Keratinocyte (primary cell): Measurements from ENCODE around the gene CTTNBP2NL. TPM values are rescaled to one million over a fixed set of nuclear protein-coding genes. Genes with fewer than 3 reads are reported as not detected.

ENCODE experiments used
- DNase-seq: peaks from one replicate; pipeline ENCODE4 v3.0.0-alpha.2; 2011; ENCODE audit warnings: low read depth, missing footprints, low spot score
- FAIRE-seq: peaks from 2 replicates; lab custom pipeline; 2011; peaks lifted over from hg19 to GRCh38; lab: Jason Lieb, UNC
- H2AFZ ChIP-seq: 2 replicates; pipeline ENCODE4 v1.6.0; 2012; ENCODE audit warnings: low read length, control low read depth, inconsistent platforms; ENCODE audit not compliant: control insufficient read depth
- H3K27ac ChIP-seq: 2 replicates; pipeline ENCODE4 v1.5.1; 2011; ENCODE audit warnings: low read length; ENCODE audit not compliant: control insufficient read depth, insufficient read depth
- H3K27me3 ChIP-seq: 3 replicates; pipeline ENCODE4 v1.6.0; 2011; ENCODE audit warnings: low read length; ENCODE audit not compliant: control insufficient read depth, insufficient read depth; ENCODE audit errors: extremely low read depth
- H3K36me3 ChIP-seq, 2 experiments: 2 replicates in 1 of 2; 3 replicates in 1 of 2; pipeline ENCODE4 v1.5.1; 2011; ENCODE audit warnings: low read length in 2 of 2, mild to moderate bottlenecking in 1 of 2; ENCODE audit not compliant: control insufficient read depth in 2 of 2, insufficient read depth in 2 of 2; ENCODE audit errors: extremely low read depth in 1 of 2
- H3K4me1 ChIP-seq: 3 replicates; pipeline ENCODE4 v1.5.1; 2011; ENCODE audit warnings: low read length; ENCODE audit not compliant: control insufficient read depth, insufficient read depth; ENCODE audit errors: extremely low read depth
- H3K4me2 ChIP-seq: 3 replicates; pipeline ENCODE4 v1.6.0; 2011; ENCODE audit warnings: low read depth, low read length; ENCODE audit not compliant: control insufficient read depth, insufficient read depth; ENCODE audit errors: extremely low read depth
- H3K4me3 ChIP-seq, 3 experiments: fragments of 200-600 bp in 1 of 3; sonication (generic) in 1 of 3; 2 replicates in 2 of 3; 3 replicates in 1 of 3; pipeline ENCODE4 v1.5.1; 2011 to 2016; ENCODE audit warnings: low read length in 3 of 3, mild to moderate bottlenecking in 3 of 3, control low read depth in 2 of 3, inconsistent platforms in 1 of 3, low read depth in 1 of 3, mixed read lengths in 1 of 3, mixed run types in 1 of 3, moderate library complexity in 1 of 3; ENCODE audit not compliant: control insufficient read depth in 2 of 3, insufficient read depth in 2 of 3; ENCODE audit errors: extremely low read depth in 1 of 3
- H3K79me2 ChIP-seq: 2 replicates; pipeline ENCODE4 v1.6.0; 2012; ENCODE audit warnings: low read length; ENCODE audit not compliant: control insufficient read depth, insufficient read depth
- H3K9ac ChIP-seq: 3 replicates; pipeline ENCODE4 v1.6.0; 2011; ENCODE audit warnings: low read length; ENCODE audit not compliant: control insufficient read depth, insufficient read depth; ENCODE audit errors: extremely low read depth
- H3K9me1 ChIP-seq: 3 replicates; pipeline ENCODE4 v1.6.0; 2011; ENCODE audit warnings: low read length; ENCODE audit not compliant: control insufficient read depth, insufficient read depth; ENCODE audit errors: extremely low read depth
- H3K9me3 ChIP-seq: 2 replicates; pipeline ENCODE4 v1.5.1; 2012; ENCODE audit warnings: low read depth, low read length; ENCODE audit not compliant: control insufficient read depth
- H4K20me1 ChIP-seq: 3 replicates; pipeline ENCODE4 v1.6.0; 2011; ENCODE audit warnings: low read length; ENCODE audit not compliant: control insufficient read depth, insufficient read depth; ENCODE audit errors: extremely low read depth
- EZH2 ChIP-seq: IDR thresholded peaks from one replicate; pipeline ENCODE4 v1.6.1; 2012; ENCODE audit warnings: inconsistent platforms, mild to moderate bottlenecking, low read length, moderate library complexity
- dilution Hi-C: fragments of 300-500 bp; cut with MboI; formaldehyde crosslinking; loops from one replicate; pipeline ENCODE4 v1.7.0; 2020; ENCODE audit warnings: low sequenced_read_pairs; ENCODE audit not compliant: extremely low pct_ligation_motif_present
- polyA plus RNA-seq, 5 experiments: library from polyadenylated mRNA; depleted of rRNA in 3 of 5; stranded (reverse) in 3 of 5; stranded (forward) in 1 of 5; unstranded in 1 of 5; fragments of >200 nt; gene quantifications; 1 replicate in 1 of 5; 2 replicates in 3 of 5; 3 replicates in 1 of 5; pipeline versions ENCODE4 v1.2.1 to v1.2.3, GENCODE V29; 2011 to 2012; ENCODE audit warnings: missing spikeins in 2 of 5, low read depth in 1 of 5, low replicate concordance in 1 of 5
- TF ChIP-seq, protein P1 (sequence below), 3 experiments: IDR thresholded peaks in 1 of 3; conservative IDR thresholded peaks in 1 of 3; optimal IDR thresholded peaks in 1 of 3; 2 replicates in 2 of 3; 3 replicates in 1 of 3; pipeline versions ENCODE3 to v1.5.1; 2011; ENCODE audit warnings: low read length in 3 of 3, mild to moderate bottlenecking in 3 of 3, moderate library complexity in 2 of 3, control low read depth in 1 of 3, inconsistent platforms in 1 of 3; ENCODE audit not compliant: insufficient read depth in 2 of 3; ENCODE audit errors: extremely low read depth in 1 of 3

Gene CTTNBP2NL
- polyA plus RNA-seq, 1 donor (not counting 4 experiments of a cell fraction or from before 2014, with no cell fraction given), result 19.1 TPM

DNA sequence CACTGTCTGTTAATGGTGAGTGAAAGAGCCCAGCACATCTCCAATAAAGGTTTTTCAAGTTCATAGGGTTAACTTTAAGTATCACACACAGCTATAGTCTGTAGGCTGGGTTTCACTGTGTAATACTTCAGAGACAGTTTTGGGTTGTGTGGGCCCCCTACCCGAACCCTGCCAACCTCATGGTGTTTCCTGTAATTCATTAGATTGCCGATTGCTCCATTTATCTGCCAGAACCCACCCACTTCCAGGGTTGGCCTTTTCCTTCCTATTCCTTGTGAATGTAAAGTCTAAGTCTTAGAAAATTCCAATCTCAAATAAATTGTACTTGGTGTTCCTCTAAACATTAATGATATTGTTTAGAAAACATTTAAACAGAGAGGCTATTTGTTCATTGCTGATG is 43.6 kb downstream of the CTTNBP2NL start:
- TF ChIP-seq, protein P1, sequence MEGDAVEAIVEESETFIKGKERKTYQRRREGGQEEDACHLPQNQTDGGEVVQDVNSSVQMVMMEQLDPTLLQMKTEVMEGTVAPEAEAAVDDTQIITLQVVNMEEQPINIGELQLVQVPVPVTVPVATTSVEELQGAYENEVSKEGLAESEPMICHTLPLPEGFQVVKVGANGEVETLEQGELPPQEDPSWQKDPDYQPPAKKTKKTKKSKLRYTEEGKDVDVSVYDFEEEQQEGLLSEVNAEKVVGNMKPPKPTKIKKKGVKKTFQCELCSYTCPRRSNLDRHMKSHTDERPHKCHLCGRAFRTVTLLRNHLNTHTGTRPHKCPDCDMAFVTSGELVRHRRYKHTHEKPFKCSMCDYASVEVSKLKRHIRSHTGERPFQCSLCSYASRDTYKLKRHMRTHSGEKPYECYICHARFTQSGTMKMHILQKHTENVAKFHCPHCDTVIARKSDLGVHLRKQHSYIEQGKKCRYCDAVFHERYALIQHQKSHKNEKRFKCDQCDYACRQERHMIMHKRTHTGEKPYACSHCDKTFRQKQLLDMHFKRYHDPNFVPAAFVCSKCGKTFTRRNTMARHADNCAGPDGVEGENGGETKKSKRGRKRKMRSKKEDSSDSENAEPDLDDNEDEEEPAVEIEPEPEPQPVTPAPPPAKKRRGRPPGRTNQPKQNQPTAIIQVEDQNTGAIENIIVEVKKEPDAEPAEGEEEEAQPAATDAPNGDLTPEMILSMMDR (optimal IDR thresholded peaks at IDR 0.05 in 1 of 3, IDR thresholded peaks at IDR 0.05 in 1 of 3, conservative IDR thresholded peaks at IDR 0.05 in 1 of 3; ENCODE audit: extremely low read depth in 1 of 3, insufficient read depth in 2 of 3, low read length in 3 of 3), result no peak
- no peaks in the 10 kb centered on the region for H4K20me1 ChIP-seq
- H3K4me2 ChIP-seq, result no peak overlapping the region
- dilution Hi-C loops, result no loop called here
- no peak overlapping the region for H3K4me3 ChIP-seq
- H3K79me2 ChIP-seq, result peaks cover 55% of the 10 kb centered on the region
- no peak for DNase-seq
- H3K9me1 ChIP-seq, result no peaks in the 10 kb centered on the region
- peaks cover 2 to 4% of the 10 kb centered on the region in 2 experiments for H3K36me3 ChIP-seq
- H3K4me1 ChIP-seq, result peaks cover 8% of the 10 kb centered on the region
- H3K27me3 ChIP-seq, result no peaks in the 10 kb centered on the region
- no peaks in the 10 kb centered on the region for H3K9me3 ChIP-seq
- H2AFZ ChIP-seq, result no peak overlapping the region
- H3K9ac ChIP-seq, result no peak overlapping the region
- no peak for FAIRE-seq
- no peak overlapping the region for H3K27ac ChIP-seq

DNA sequence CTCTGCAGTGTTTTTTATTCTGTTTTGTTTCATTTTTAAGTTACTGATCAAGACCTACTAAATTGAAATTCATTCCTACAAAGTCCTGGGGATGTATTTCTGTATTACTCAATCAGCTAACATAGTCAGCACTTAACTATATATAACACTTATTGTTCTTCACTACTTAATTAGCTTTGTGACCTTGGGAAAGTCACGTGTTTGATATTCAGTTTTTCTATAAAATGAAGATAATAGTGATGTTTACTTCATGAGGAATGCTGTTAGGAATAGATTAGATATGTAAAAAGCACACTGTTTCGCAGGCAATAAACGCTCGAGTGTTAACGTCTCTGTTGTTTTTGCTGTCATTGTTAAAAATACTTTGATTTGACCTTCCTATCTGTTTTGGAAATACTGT is 44.6 kb downstream of the CTTNBP2NL start:
- H3K4me2 ChIP-seq, result no peak overlapping the region
- no peak overlapping the region for H3K27ac ChIP-seq
- dilution Hi-C loops, result no loop called here
- peaks cover 12% of the 10 kb centered on the region for H3K4me1 ChIP-seq
- no peaks in the 10 kb centered on the region for H3K27me3 ChIP-seq
- DNase-seq (no peak), FAIRE-seq (no peak)
- no peak overlapping the region for H3K4me3 ChIP-seq
- peaks cover 54% of the 10 kb centered on the region for H3K79me2 ChIP-seq
- H3K36me3 ChIP-seq, result peaks cover 4 to 7% of the 10 kb centered on the region in 2 experiments
- H3K9ac ChIP-seq, result no peak overlapping the region
- H3K9me3 ChIP-seq, result no peaks in the 10 kb centered on the region
- H4K20me1 ChIP-seq, result peaks cover 4% of the 10 kb centered on the region
- TF ChIP-seq, protein P1 (optimal IDR thresholded peaks at IDR 0.05 in 1 of 3, IDR thresholded peaks at IDR 0.05 in 1 of 3, conservative IDR thresholded peaks at IDR 0.05 in 1 of 3; ENCODE audit: extremely low read depth in 1 of 3, insufficient read depth in 2 of 3, low read length in 3 of 3), result no peak
- TF ChIP-seq EZH2, result no peak
- no peaks in the 10 kb centered on the region for H3K9me1 ChIP-seq
- H2AFZ ChIP-seq, result no peak overlapping the region
